Liver (tissue), 9 donors: ENCODE measurements around the gene MCUR1. TPM values are rescaled to one million over a fixed set of nuclear protein-coding genes. Genes with fewer than 3 reads are reported as not detected.

Experiments
- DNase-seq: peaks from one replicate; pipeline ENCODE4 v3.0.0-alpha.2; 2017; ENCODE audit warnings: low spot score
- H3K27ac ChIP-seq, 2 donors: one replicate each; pipeline ENCODE4 v1.7.0; 2013; ENCODE audit warnings: inconsistent platforms in 2 of 2, low read length in 2 of 2, control low read depth in 1 of 2, low read depth in 1 of 2, mild to moderate bottlenecking in 1 of 2
- H3K27me3 ChIP-seq, 4 donors: one replicate each; pipeline versions ENCODE4 v1.6.1 to v1.7.0; 2013; ENCODE audit warnings: low read length in 3 of 4, inconsistent platforms in 1 of 4, mild to moderate bottlenecking in 1 of 4, moderate library complexity in 1 of 4; ENCODE audit not compliant: control insufficient read depth in 4 of 4, insufficient read depth in 4 of 4
- H3K36me3 ChIP-seq, 4 donors: one replicate each; pipeline versions ENCODE4 v1.6.1 to v1.7.0; 2013; ENCODE audit warnings: low read length in 3 of 4, mild to moderate bottlenecking in 3 of 4, low read depth in 1 of 4, moderate library complexity in 1 of 4; ENCODE audit not compliant: control insufficient read depth in 4 of 4, insufficient read depth in 3 of 4
- H3K4me1 ChIP-seq, 4 donors: one replicate each; pipeline versions ENCODE4 v1.6.1 to v1.7.0; 2013; ENCODE audit warnings: low read length in 3 of 4, mild to moderate bottlenecking in 3 of 4, moderate library complexity in 1 of 4; ENCODE audit not compliant: control insufficient read depth in 4 of 4, insufficient read depth in 4 of 4
- H3K4me3 ChIP-seq, 3 donors: one replicate each; pipeline versions ENCODE4 v1.6.1 to v1.7.0; 2013; ENCODE audit warnings: low read length in 3 of 3, control low read depth in 1 of 3, low read depth in 1 of 3, mild to moderate bottlenecking in 1 of 3
- H3K9ac ChIP-seq, 2 donors: one replicate each; pipeline ENCODE4 v1.7.0; 2013; ENCODE audit warnings: low read length in 2 of 2, mild to moderate bottlenecking in 2 of 2, moderate library complexity in 2 of 2, control low read depth in 1 of 2, low read depth in 1 of 2
- H3K9me3 ChIP-seq, 4 donors: one replicate each; pipeline versions ENCODE4 v1.6.1 to v1.7.0; 2013; ENCODE audit warnings: low read length in 3 of 4; ENCODE audit not compliant: control insufficient read depth in 4 of 4
- ATF3 ChIP-seq: IDR thresholded peaks from 2 replicates; pipeline ENCODE4 v1.6.1; 2016; ENCODE audit warnings: antibody characterized with exemption
- CTCF ChIP-seq: fragments of 150-350 bp; IDR thresholded peaks from 2 replicates; pipeline ENCODE4 v1.5.1; 2017; ENCODE audit warnings: improper control_type of control experiment, low read depth, low read length; ENCODE audit not compliant: missing input control
- EGR1 ChIP-seq, 2 donors: IDR thresholded peaks; 2 replicates each; pipeline ENCODE4 v1.6.1; 2016 to 2018; ENCODE audit warnings: antibody characterized with exemption in 2 of 2, low read depth in 2 of 2
- FOXA1 ChIP-seq: IDR thresholded peaks from 2 replicates; pipeline ENCODE4 v1.6.1; 2016; ENCODE audit warnings: antibody characterized with exemption
- FOXA2 ChIP-seq: IDR thresholded peaks from 2 replicates; pipeline ENCODE4 v1.6.1; 2016; ENCODE audit warnings: antibody characterized with exemption
- GABPA ChIP-seq, 2 donors: IDR thresholded peaks in 1 of 2; conservative IDR thresholded peaks in 1 of 2; 2 replicates each; pipeline ENCODE4 v1.6.1; 2016; ENCODE audit warnings: antibody characterized with exemption in 2 of 2, mild to moderate bottlenecking in 1 of 2, moderate library complexity in 1 of 2
- HNF4A ChIP-seq, 2 donors: conservative IDR thresholded peaks; 2 replicates each; pipeline ENCODE4 v1.6.1; 2016; ENCODE audit warnings: antibody characterized with exemption in 2 of 2, mild to moderate bottlenecking in 2 of 2
- HNF4G ChIP-seq: IDR thresholded peaks from 2 replicates; pipeline ENCODE4 v1.6.1; 2016; ENCODE audit warnings: antibody characterized with exemption
- JUND ChIP-seq, 2 donors: IDR thresholded peaks; 2 replicates each; pipeline ENCODE4 v1.6.1; 2016; ENCODE audit warnings: antibody characterized with exemption in 2 of 2
- NR2F2 ChIP-seq: IDR thresholded peaks from 2 replicates; pipeline ENCODE4 v1.6.1; 2016; ENCODE audit warnings: antibody characterized with exemption
- RAD21 ChIP-seq, 2 donors: IDR thresholded peaks; 2 replicates each; pipeline ENCODE4 v1.6.1; 2016; ENCODE audit warnings: antibody characterized with exemption in 2 of 2, mild to moderate bottlenecking in 2 of 2
- REST ChIP-seq: IDR thresholded peaks from 2 replicates; pipeline ENCODE4 v1.6.1; 2016; ENCODE audit warnings: antibody characterized with exemption, mild to moderate bottlenecking
- RXRA ChIP-seq, 2 donors: IDR thresholded peaks; 2 replicates each; pipeline ENCODE4 v1.6.1; 2017 to 2018; ENCODE audit warnings: antibody characterized with exemption in 2 of 2, mild to moderate bottlenecking in 1 of 2
- SP1 ChIP-seq: IDR thresholded peaks from 2 replicates; pipeline ENCODE4 v1.6.1; 2018; ENCODE audit warnings: antibody characterized with exemption, mild to moderate bottlenecking
- TAF1 ChIP-seq: conservative IDR thresholded peaks from 2 replicates; pipeline ENCODE4 v1.6.1; 2016; ENCODE audit warnings: antibody characterized with exemption, mild to moderate bottlenecking
- YY1 ChIP-seq: IDR thresholded peaks from 2 replicates; pipeline ENCODE4 v1.6.1; 2016; ENCODE audit warnings: antibody characterized with exemption, mild to moderate bottlenecking
- WGBS: extraction: QIAGEN DNeasy Blood & Tissue Kit; methylation state at CpG from one replicate; pipeline ENCODE4 v1.1.7; 2013; 5-methylcytosine and 5-hydroxymethylcytosine counted together
- polyA plus RNA-seq, 2 donors: library from polyadenylated mRNA; stranded (reverse) in 1 of 2; unstranded in 1 of 2; fragments of 200-250 nt in 1 of 2; fragments of >200 nt in 1 of 2; fragmentation: Nextera tagmentation in 1 of 2; extraction: Ambion mirVana in 1 of 2; gene quantifications; one replicate each; pipeline versions ENCODE4 v1.2.1 to v1.2.3, GENCODE V29; 2013 to 2015
- total RNA-seq, 2 donors: library from RNA; depleted of rRNA; stranded (reverse); fragments of >200 nt; gene quantifications; one replicate each; pipeline ENCODE4 v1.2.3, GENCODE V29; 2014
- TF ChIP-seq, protein P1 (sequence below): IDR thresholded peaks from 2 replicates; pipeline ENCODE4 v1.6.1; 2016; ENCODE audit warnings: antibody characterized with exemption
- TF ChIP-seq, protein P2 (sequence below): IDR thresholded peaks from 2 replicates; pipeline ENCODE4 v1.6.1; 2016; ENCODE audit warnings: antibody characterized with exemption
- donor health status: healthy.
- donor health status: healthy.
- donor health status: healthy.
- donor health status: healthy.
- donor health status: healthy.

MCUR1 gene
- total and polyA plus RNA-seq, 4 donors = 7.3 to 17.3 (median 7.4) TPM

- Histone ChIP-seq H3K36me3 (no peaks in the 10 kb centered on the region), H3K9me3 (no peaks in the 10 kb centered on the region), H3K27ac (no peak overlapping the region), H3K27me3 (no peaks in the 10 kb centered on the region), H3K4me3 (no peak overlapping the region), H3K4me1 (peaks cover 0 to 1% (median 0%) of the 10 kb centered on the region in 4 donors), H3K9ac (no peak overlapping the region)
- no peak for TF ChIP-seq CTCF
- TF ChIP-seq REST = no peak
- TF ChIP-seq HNF4G = no peak
- no peak for TF ChIP-seq ATF3
- TF ChIP-seq EGR1 (IDR thresholded peaks at IDR 0.05; ENCODE audit: low read depth in 2 of 2) = no peak
- TF ChIP-seq RAD21 (IDR thresholded peaks at IDR 0.05) = no peak
- TF ChIP-seq TAF1 = no peak
- TF ChIP-seq HNF4A (conservative IDR thresholded peaks at IDR 0.05) = no peak
- no peak for TF ChIP-seq NR2F2
- no peak for TF ChIP-seq GABPA (IDR thresholded peaks at IDR 0.05 in 1 of 2, conservative IDR thresholded peaks at IDR 0.05 in 1 of 2)
- no peak for TF ChIP-seq SP1
- TF ChIP-seq, protein P1, sequence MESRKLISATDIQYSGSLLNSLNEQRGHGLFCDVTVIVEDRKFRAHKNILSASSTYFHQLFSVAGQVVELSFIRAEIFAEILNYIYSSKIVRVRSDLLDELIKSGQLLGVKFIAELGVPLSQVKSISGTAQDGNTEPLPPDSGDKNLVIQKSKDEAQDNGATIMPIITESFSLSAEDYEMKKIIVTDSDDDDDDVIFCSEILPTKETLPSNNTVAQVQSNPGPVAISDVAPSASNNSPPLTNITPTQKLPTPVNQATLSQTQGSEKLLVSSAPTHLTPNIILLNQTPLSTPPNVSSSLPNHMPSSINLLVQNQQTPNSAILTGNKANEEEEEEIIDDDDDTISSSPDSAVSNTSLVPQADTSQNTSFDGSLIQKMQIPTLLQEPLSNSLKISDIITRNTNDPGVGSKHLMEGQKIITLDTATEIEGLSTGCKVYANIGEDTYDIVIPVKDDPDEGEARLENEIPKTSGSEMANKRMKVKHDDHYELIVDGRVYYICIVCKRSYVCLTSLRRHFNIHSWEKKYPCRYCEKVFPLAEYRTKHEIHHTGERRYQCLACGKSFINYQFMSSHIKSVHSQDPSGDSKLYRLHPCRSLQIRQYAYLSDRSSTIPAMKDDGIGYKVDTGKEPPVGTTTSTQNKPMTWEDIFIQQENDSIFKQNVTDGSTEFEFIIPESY = no peak
- TF ChIP-seq JUND (IDR thresholded peaks at IDR 0.05) = no peak
- TF ChIP-seq RXRA (IDR thresholded peaks at IDR 0.05) = no peak
- no peak for TF ChIP-seq YY1
- TF ChIP-seq, protein P2, sequence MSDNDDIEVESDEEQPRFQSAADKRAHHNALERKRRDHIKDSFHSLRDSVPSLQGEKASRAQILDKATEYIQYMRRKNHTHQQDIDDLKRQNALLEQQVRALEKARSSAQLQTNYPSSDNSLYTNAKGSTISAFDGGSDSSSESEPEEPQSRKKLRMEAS = no peak
- no peak for TF ChIP-seq FOXA1
- no peak for TF ChIP-seq FOXA2
- 81% methylated on average over 2 of the region's 2 CpGs for WGBS
- DNase-seq = no peak
Measured at GRCh38 chr6:13851803-13852202, 37.4 kb upstream of the MCUR1 start.
